Keratinocyte (primary cell): ENCODE results near the gene FDCSP. TPM values are rescaled to one million over a fixed set of nuclear protein-coding genes. Genes with fewer than 3 reads are reported as not detected.

Experiments
- DNase-seq: peaks from one replicate; pipeline ENCODE4 v3.0.0-alpha.2; 2011; ENCODE audit warnings: low read depth, missing footprints, low spot score
- FAIRE-seq: peaks from 2 replicates; lab custom pipeline; 2011; peaks lifted over from hg19 to GRCh38; lab: Jason Lieb, UNC
- H2AFZ ChIP-seq: 2 replicates; pipeline ENCODE4 v1.6.0; 2012; ENCODE audit warnings: low read length, control low read depth, inconsistent platforms; ENCODE audit not compliant: control insufficient read depth
- H3K27ac ChIP-seq: 2 replicates; pipeline ENCODE4 v1.5.1; 2011; ENCODE audit warnings: low read length; ENCODE audit not compliant: control insufficient read depth, insufficient read depth
- H3K27me3 ChIP-seq: 3 replicates; pipeline ENCODE4 v1.6.0; 2011; ENCODE audit warnings: low read length; ENCODE audit not compliant: control insufficient read depth, insufficient read depth; ENCODE audit errors: extremely low read depth
- H3K36me3 ChIP-seq, 2 experiments: 2 replicates in 1 of 2; 3 replicates in 1 of 2; pipeline ENCODE4 v1.5.1; 2011; ENCODE audit warnings: low read length in 2 of 2, mild to moderate bottlenecking in 1 of 2; ENCODE audit not compliant: control insufficient read depth in 2 of 2, insufficient read depth in 2 of 2; ENCODE audit errors: extremely low read depth in 1 of 2
- H3K4me1 ChIP-seq: 3 replicates; pipeline ENCODE4 v1.5.1; 2011; ENCODE audit warnings: low read length; ENCODE audit not compliant: control insufficient read depth, insufficient read depth; ENCODE audit errors: extremely low read depth
- H3K4me2 ChIP-seq: 3 replicates; pipeline ENCODE4 v1.6.0; 2011; ENCODE audit warnings: low read depth, low read length; ENCODE audit not compliant: control insufficient read depth, insufficient read depth; ENCODE audit errors: extremely low read depth
- H3K4me3 ChIP-seq, 3 experiments: fragments of 200-600 bp in 1 of 3; sonication (generic) in 1 of 3; 2 replicates in 2 of 3; 3 replicates in 1 of 3; pipeline ENCODE4 v1.5.1; 2011 to 2016; ENCODE audit warnings: low read length in 3 of 3, mild to moderate bottlenecking in 3 of 3, control low read depth in 2 of 3, inconsistent platforms in 1 of 3, low read depth in 1 of 3, mixed read lengths in 1 of 3, mixed run types in 1 of 3, moderate library complexity in 1 of 3; ENCODE audit not compliant: control insufficient read depth in 2 of 3, insufficient read depth in 2 of 3; ENCODE audit errors: extremely low read depth in 1 of 3
- H3K79me2 ChIP-seq: 2 replicates; pipeline ENCODE4 v1.6.0; 2012; ENCODE audit warnings: low read length; ENCODE audit not compliant: control insufficient read depth, insufficient read depth
- H3K9ac ChIP-seq: 3 replicates; pipeline ENCODE4 v1.6.0; 2011; ENCODE audit warnings: low read length; ENCODE audit not compliant: control insufficient read depth, insufficient read depth; ENCODE audit errors: extremely low read depth
- H3K9me1 ChIP-seq: 3 replicates; pipeline ENCODE4 v1.6.0; 2011; ENCODE audit warnings: low read length; ENCODE audit not compliant: control insufficient read depth, insufficient read depth; ENCODE audit errors: extremely low read depth
- H3K9me3 ChIP-seq: 2 replicates; pipeline ENCODE4 v1.5.1; 2012; ENCODE audit warnings: low read depth, low read length; ENCODE audit not compliant: control insufficient read depth
- H4K20me1 ChIP-seq: 3 replicates; pipeline ENCODE4 v1.6.0; 2011; ENCODE audit warnings: low read length; ENCODE audit not compliant: control insufficient read depth, insufficient read depth; ENCODE audit errors: extremely low read depth
- EZH2 ChIP-seq: IDR thresholded peaks from one replicate; pipeline ENCODE4 v1.6.1; 2012; ENCODE audit warnings: inconsistent platforms, mild to moderate bottlenecking, low read length, moderate library complexity
- dilution Hi-C: fragments of 300-500 bp; cut with MboI; formaldehyde crosslinking; loops from one replicate; pipeline ENCODE4 v1.7.0; 2020; ENCODE audit warnings: low sequenced_read_pairs; ENCODE audit not compliant: extremely low pct_ligation_motif_present
- polyA plus RNA-seq, 5 experiments: library from polyadenylated mRNA; depleted of rRNA in 3 of 5; stranded (reverse) in 3 of 5; stranded (forward) in 1 of 5; unstranded in 1 of 5; fragments of >200 nt; gene quantifications; 1 replicate in 1 of 5; 2 replicates in 3 of 5; 3 replicates in 1 of 5; pipeline versions ENCODE4 v1.2.1 to v1.2.3, GENCODE V29; 2011 to 2012; ENCODE audit warnings: missing spikeins in 2 of 5, low read depth in 1 of 5, low replicate concordance in 1 of 5
- TF ChIP-seq, protein P1 (sequence below), 3 experiments: IDR thresholded peaks in 1 of 3; conservative IDR thresholded peaks in 1 of 3; optimal IDR thresholded peaks in 1 of 3; 2 replicates in 2 of 3; 3 replicates in 1 of 3; pipeline versions ENCODE3 to v1.5.1; 2011; ENCODE audit warnings: low read length in 3 of 3, mild to moderate bottlenecking in 3 of 3, moderate library complexity in 2 of 3, control low read depth in 1 of 3, inconsistent platforms in 1 of 3; ENCODE audit not compliant: insufficient read depth in 2 of 3; ENCODE audit errors: extremely low read depth in 1 of 3

The FDCSP gene
- polyA plus RNA-seq, 1 donor (not counting 4 experiments of a cell fraction or from before 2014, with no cell fraction given), result not detected

DNA sequence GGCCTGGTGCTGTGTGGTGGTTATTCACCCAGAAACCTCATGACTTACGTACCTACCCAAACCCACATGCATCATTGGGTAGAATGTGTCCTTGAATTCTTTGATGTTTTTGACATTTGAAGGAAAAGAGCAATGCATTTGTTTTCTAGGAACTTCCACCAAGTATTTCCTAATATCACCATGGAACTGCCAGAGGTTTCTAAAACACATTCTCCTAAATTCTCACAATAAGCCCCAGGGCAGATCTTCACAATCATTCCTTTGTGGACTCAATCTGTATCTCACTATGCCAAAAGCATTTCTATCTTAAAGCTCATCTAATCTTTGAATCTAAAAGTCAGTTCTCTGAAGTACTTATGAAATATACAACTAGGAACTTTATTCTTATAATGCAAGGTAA, 38.7 kb upstream of the FDCSP start:
- TF ChIP-seq EZH2, result no peak
- TF ChIP-seq, protein P1, sequence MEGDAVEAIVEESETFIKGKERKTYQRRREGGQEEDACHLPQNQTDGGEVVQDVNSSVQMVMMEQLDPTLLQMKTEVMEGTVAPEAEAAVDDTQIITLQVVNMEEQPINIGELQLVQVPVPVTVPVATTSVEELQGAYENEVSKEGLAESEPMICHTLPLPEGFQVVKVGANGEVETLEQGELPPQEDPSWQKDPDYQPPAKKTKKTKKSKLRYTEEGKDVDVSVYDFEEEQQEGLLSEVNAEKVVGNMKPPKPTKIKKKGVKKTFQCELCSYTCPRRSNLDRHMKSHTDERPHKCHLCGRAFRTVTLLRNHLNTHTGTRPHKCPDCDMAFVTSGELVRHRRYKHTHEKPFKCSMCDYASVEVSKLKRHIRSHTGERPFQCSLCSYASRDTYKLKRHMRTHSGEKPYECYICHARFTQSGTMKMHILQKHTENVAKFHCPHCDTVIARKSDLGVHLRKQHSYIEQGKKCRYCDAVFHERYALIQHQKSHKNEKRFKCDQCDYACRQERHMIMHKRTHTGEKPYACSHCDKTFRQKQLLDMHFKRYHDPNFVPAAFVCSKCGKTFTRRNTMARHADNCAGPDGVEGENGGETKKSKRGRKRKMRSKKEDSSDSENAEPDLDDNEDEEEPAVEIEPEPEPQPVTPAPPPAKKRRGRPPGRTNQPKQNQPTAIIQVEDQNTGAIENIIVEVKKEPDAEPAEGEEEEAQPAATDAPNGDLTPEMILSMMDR (optimal IDR thresholded peaks at IDR 0.05 in 1 of 3, IDR thresholded peaks at IDR 0.05 in 1 of 3, conservative IDR thresholded peaks at IDR 0.05 in 1 of 3; ENCODE audit: extremely low read depth in 1 of 3, insufficient read depth in 2 of 3, low read length in 3 of 3), result no peak
- Histone ChIP-seq H3K36me3 (no peaks in the 10 kb centered on the region), H3K79me2 (no peaks in the 10 kb centered on the region), H3K27me3 (no peaks in the 10 kb centered on the region), H3K9ac (no peak overlapping the region), H3K4me1 (no peaks in the 10 kb centered on the region), H3K9me3 (no peaks in the 10 kb centered on the region), H3K4me2 (no peak overlapping the region), H3K9me1 (no peaks in the 10 kb centered on the region), H3K27ac (no peak overlapping the region), H4K20me1 (no peaks in the 10 kb centered on the region), H3K4me3 (no peak overlapping the region), H2AFZ (no peak overlapping the region)
- DNase-seq (no peak), FAIRE-seq (no peak)
- dilution Hi-C loops, result no loop called here

DNA sequence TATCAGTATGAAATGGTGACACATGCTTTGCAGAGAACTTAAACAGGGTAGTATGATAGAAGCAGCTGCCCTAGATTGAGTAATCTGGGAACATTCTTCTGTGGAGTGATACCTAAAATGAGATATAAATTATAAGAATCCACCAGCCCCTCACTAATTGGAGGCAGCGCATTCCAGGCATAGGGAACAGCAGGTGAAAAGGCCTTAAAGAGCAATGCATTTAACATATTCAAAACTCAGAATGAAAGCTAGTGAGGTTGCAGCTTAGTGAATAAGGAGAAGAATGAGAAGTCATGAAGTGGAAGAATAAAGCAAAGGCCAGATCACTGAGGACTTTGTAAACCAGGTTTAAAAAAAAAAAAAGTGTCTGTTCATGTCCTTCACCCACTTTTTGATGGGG, 35.3 kb upstream of the FDCSP start:
- Histone ChIP-seq H3K36me3 (no peaks in the 10 kb centered on the region), H3K9ac (no peak overlapping the region), H3K27me3 (no peaks in the 10 kb centered on the region), H3K4me2 (no peak overlapping the region), H4K20me1 (no peaks in the 10 kb centered on the region), H3K4me1 (no peaks in the 10 kb centered on the region), H3K27ac (no peak overlapping the region), H3K9me1 (no peaks in the 10 kb centered on the region), H3K9me3 (no peaks in the 10 kb centered on the region), H2AFZ (no peak overlapping the region), H3K79me2 (no peaks in the 10 kb centered on the region), H3K4me3 (no peak overlapping the region)
- TF ChIP-seq EZH2, result no peak
- TF ChIP-seq, protein P1 (optimal IDR thresholded peaks at IDR 0.05 in 1 of 3, IDR thresholded peaks at IDR 0.05 in 1 of 3, conservative IDR thresholded peaks at IDR 0.05 in 1 of 3; ENCODE audit: extremely low read depth in 1 of 3, insufficient read depth in 2 of 3, low read length in 3 of 3), result no peak
- FAIRE-seq, result no peak
- DNase-seq, result no peak
- dilution Hi-C loops, result no loop called here
